ENCODE data around the gene THOC6.

GRCh38 chr16:3026003-3026378 lies 2.2 kb downstream of the THOC6 start:
- TF ChIP-seq YY1 (IDR thresholded peaks at IDR 0.05; ENCODE audit: insufficient read depth, insufficient read length), result no peak
- TF ChIP-seq ZNF274 (IDR thresholded peaks at IDR 0.05; ENCODE audit: low read depth, low read length), result no peak
- TF ChIP-seq SUZ12 (IDR thresholded peaks at IDR 0.05; ENCODE audit: extremely low read depth, insufficient read depth, insufficient read length), result no peak

Measured in NT2/D1 (cell line).